IPS-NIHi11 (cell line): ENCODE measurements around the gene HIVEP3.

ENCODE experiments used
- DNase-seq: peaks from one replicate; pipeline ENCODE4 v3.0.0; 2012; ENCODE audit warnings: mixed read lengths, low spot score

The HIVEP3 gene

GRCh38 chr1:41784531-41785274 is 134.0 kb downstream of the HIVEP3 start:
- no peak for DNase-seq

GRCh38 chr1:41783189-41783639 is 135.5 kb downstream of the HIVEP3 start:
- no peak for DNase-seq

GRCh38 chr1:41780916-41781315 is 137.8 kb downstream of the HIVEP3 start:
- DNase-seq = no peak

GRCh38 chr1:41780322-41780721 is 138.4 kb downstream of the HIVEP3 start:
- DNase-seq = no peak

- DNase-seq = no peak
These were observed 139.4 kb downstream of the HIVEP3 start for GRCh38 chr1:41779360-41779759.

- DNase-seq = no peak
These were observed 141.0 kb downstream of the HIVEP3 start for GRCh38 chr1:41777695-41778094.

- DNase-seq = no peak
These were observed 141.8 kb downstream of the HIVEP3 start for GRCh38 chr1:41776891-41777441.

- no peak for DNase-seq
These were observed 142.7 kb downstream of the HIVEP3 start for GRCh38 chr1:41775956-41776585.

GRCh38 chr1:41774471-41774990 is 144.2 kb downstream of the HIVEP3 start:
- no peak for DNase-seq

- DNase-seq = no peak
These were observed 144.9 kb downstream of the HIVEP3 start for GRCh38 chr1:41773842-41774241.

- no peak for DNase-seq
These were observed 145.6 kb downstream of the HIVEP3 start for GRCh38 chr1:41773144-41773591.

GRCh38 chr1:41769068-41769467 is 149.7 kb downstream of the HIVEP3 start:
- DNase-seq = no peak

- DNase-seq = no peak
These were observed 150.1 kb downstream of the HIVEP3 start for GRCh38 chr1:41768583-41768982.

- DNase-seq = no peak
These were observed 150.9 kb downstream of the HIVEP3 start for GRCh38 chr1:41767534-41768525.

GRCh38 chr1:41766546-41766945 is 152.2 kb downstream of the HIVEP3 start:
- DNase-seq = no peak

GRCh38 chr1:41766041-41766440 is 152.7 kb downstream of the HIVEP3 start:
- no peak for DNase-seq

- DNase-seq = no peak
These were observed 153.6 kb downstream of the HIVEP3 start for GRCh38 chr1:41765152-41765551.

GRCh38 chr1:41764656-41765055 is 154.1 kb downstream of the HIVEP3 start:
- no peak for DNase-seq

GRCh38 chr1:41762777-41763176 is 155.9 kb downstream of the HIVEP3 start:
- no peak for DNase-seq

- DNase-seq = no peak
These were observed 156.5 kb downstream of the HIVEP3 start for GRCh38 chr1:41762251-41762650.

GRCh38 chr1:41758904-41759548 is 159.7 kb downstream of the HIVEP3 start:
- no peak for DNase-seq
